ENCODE results near the gene SLC37A1. TPM values are rescaled to one million over a fixed set of nuclear protein-coding genes. Genes with fewer than 3 reads are reported as not detected.

Gene SLC37A1
- total RNA-seq, 1 experiment from 2014 or later: 23.5 TPM

DNA sequence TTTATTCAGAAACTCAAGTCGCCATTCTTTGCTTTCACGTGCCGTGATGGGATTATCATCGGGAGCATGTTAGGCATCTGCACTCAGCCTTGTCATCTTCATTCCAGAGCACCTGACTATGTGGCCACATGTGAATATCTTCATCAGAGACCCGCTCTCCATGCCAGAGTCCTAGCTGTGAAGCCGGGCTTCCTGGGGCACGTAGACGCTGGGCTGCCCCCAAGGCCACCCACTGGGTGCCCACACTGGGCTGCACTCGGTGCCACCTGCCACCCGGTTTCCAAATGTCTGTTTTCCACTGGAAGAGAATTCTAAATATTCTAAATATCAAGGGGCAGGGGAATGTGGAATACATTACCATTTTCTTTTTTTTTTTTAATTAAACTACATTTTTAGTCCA, 43.8 kb downstream of the SLC37A1 start:
- CTCF ChIA-PET: no interaction called here

DNA sequence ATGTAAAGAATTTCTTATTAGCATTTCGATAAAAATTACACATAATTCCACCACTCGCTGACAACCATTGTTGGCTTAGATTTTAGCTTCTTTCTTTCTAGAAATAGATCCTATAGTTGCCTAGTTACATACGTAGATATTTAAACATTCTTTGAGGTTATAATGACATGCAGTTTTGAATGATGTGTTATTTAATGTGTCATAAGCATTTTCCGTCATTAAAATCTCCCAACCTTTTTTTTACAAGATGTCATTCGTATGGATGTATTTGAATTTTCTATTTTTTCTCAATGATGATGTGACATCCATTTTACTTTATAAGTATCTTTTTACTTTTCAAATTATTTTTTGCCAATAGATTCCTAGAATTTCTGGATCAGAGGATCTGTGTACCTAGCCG, 44.7 kb downstream of the SLC37A1 start:
- ChIA-PET POLR2A (ENCODE audit: unreplicated experiment) (no interaction called here), CTCF (interaction anchor here (0.6 kb wide), 1 partner anchor 21 kb away, joined by 3 read pairs; no protein-coding TSS in a partner anchor)
- H3K27me3 ChIP-seq (ENCODE audit: insufficient read depth, low read depth): no peaks in the 10 kb centered on the region
- no peak for DNase-seq
- no peak for TF ChIP-seq EZH2 (IDR thresholded peaks at IDR 0.05; ENCODE audit: low read depth)
- TF ChIP-seq, protein P1, sequence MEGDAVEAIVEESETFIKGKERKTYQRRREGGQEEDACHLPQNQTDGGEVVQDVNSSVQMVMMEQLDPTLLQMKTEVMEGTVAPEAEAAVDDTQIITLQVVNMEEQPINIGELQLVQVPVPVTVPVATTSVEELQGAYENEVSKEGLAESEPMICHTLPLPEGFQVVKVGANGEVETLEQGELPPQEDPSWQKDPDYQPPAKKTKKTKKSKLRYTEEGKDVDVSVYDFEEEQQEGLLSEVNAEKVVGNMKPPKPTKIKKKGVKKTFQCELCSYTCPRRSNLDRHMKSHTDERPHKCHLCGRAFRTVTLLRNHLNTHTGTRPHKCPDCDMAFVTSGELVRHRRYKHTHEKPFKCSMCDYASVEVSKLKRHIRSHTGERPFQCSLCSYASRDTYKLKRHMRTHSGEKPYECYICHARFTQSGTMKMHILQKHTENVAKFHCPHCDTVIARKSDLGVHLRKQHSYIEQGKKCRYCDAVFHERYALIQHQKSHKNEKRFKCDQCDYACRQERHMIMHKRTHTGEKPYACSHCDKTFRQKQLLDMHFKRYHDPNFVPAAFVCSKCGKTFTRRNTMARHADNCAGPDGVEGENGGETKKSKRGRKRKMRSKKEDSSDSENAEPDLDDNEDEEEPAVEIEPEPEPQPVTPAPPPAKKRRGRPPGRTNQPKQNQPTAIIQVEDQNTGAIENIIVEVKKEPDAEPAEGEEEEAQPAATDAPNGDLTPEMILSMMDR (conservative IDR thresholded peaks at IDR 0.05): no peak
- no peaks in the 10 kb centered on the region for H3K9me2 ChIP-seq (ENCODE audit: insufficient read depth)
- no peaks in the 10 kb centered on the region for H3K4me1 ChIP-seq (replicated peaks; ENCODE audit: insufficient read depth)
- H3K36me3 ChIP-seq (ENCODE audit: low read depth): no peaks in the 10 kb centered on the region
- H3K4me2 ChIP-seq: no peak overlapping the region
- no peaks in the 10 kb centered on the region for H4K20me1 ChIP-seq (ENCODE audit: insufficient read depth)
- intact Hi-C loops (cut with micrococcal nuclease; ENCODE audit: unreplicated experiment): no loop called here
- H3K27ac ChIP-seq: no peak overlapping the region
- H3K9me3 ChIP-seq (ENCODE audit: insufficient read depth, low read depth): no peaks in the 10 kb centered on the region
- no TSS peak for BruUV-seq (replicated peaks)
- H3K4me3 ChIP-seq: no peak overlapping the region
- H3F3A ChIP-seq (ENCODE audit: insufficient read depth, low read depth): no peaks in the 10 kb centered on the region
- no peaks in the 10 kb centered on the region for H3K79me2 ChIP-seq (ENCODE audit: low read depth)
- no peak overlapping the region for H2AFZ ChIP-seq

More for the DNA sequence above, 43.8 kb downstream of the SLC37A1 start:
- H3K4me2 ChIP-seq: no peak overlapping the region
- no TSS peak for BruUV-seq (replicated peaks)
- H3K4me3 ChIP-seq: no peak overlapping the region
- no peaks in the 10 kb centered on the region for H3K9me3 ChIP-seq (ENCODE audit: insufficient read depth, low read depth)
- POLR2A ChIA-PET (ENCODE audit: unreplicated experiment): no interaction called here
- H3K27me3 ChIP-seq (ENCODE audit: insufficient read depth, low read depth): no peaks in the 10 kb centered on the region
- no peak overlapping the region for H2AFZ ChIP-seq
- H3K36me3 ChIP-seq (ENCODE audit: low read depth): no peaks in the 10 kb centered on the region
- intact Hi-C loops (cut with micrococcal nuclease; ENCODE audit: unreplicated experiment): no loop called here
- H4K20me1 ChIP-seq (ENCODE audit: insufficient read depth): no peaks in the 10 kb centered on the region
- no peak overlapping the region for H3K27ac ChIP-seq
- TF ChIP-seq, protein P1 (conservative IDR thresholded peaks at IDR 0.05): no peak
- no peak for TF ChIP-seq EZH2 (IDR thresholded peaks at IDR 0.05; ENCODE audit: low read depth)
- no peaks in the 10 kb centered on the region for H3K79me2 ChIP-seq (ENCODE audit: low read depth)
- no peaks in the 10 kb centered on the region for H3K9me2 ChIP-seq (ENCODE audit: insufficient read depth)
- no peak for DNase-seq
- H3K4me1 ChIP-seq (replicated peaks; ENCODE audit: insufficient read depth): no peaks in the 10 kb centered on the region
- H3F3A ChIP-seq (ENCODE audit: insufficient read depth, low read depth): no peaks in the 10 kb centered on the region

DNA sequence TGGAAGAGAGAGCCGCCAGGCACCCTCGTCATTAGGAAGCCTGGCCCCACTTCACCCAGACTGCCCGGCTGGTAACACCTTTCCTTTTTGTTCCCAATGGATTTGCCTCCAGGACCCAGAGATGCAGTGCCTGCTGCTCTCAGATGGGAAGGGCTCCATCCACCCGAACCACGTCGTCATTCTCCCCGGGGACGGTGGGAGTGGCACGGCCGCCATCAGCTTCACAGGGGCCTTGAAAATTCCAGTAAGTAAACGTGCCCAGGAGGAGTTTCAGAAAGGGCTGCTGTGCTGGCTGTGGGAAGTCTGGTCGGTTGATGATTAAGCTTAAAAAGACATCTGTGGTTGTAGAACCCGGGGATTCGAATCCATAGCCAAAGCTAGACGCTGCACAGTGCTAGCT, 45.2 kb downstream of the SLC37A1 start:
- Histone ChIP-seq H3K4me2 (no peak overlapping the region), H3K4me1 (replicated peaks; ENCODE audit: insufficient read depth) (no peaks in the 10 kb centered on the region), H3K9me3 (ENCODE audit: insufficient read depth, low read depth) (no peaks in the 10 kb centered on the region), H4K20me1 (ENCODE audit: insufficient read depth) (no peaks in the 10 kb centered on the region), H3K27ac (no peak overlapping the region), H2AFZ (no peak overlapping the region), H3K36me3 (ENCODE audit: low read depth) (no peaks in the 10 kb centered on the region), H3K79me2 (ENCODE audit: low read depth) (no peaks in the 10 kb centered on the region), H3F3A (ENCODE audit: insufficient read depth, low read depth) (no peaks in the 10 kb centered on the region), H3K4me3 (no peak overlapping the region), H3K9me2 (ENCODE audit: insufficient read depth) (no peaks in the 10 kb centered on the region), H3K27me3 (ENCODE audit: insufficient read depth, low read depth) (no peaks in the 10 kb centered on the region)
- CTCF ChIA-PET: interaction anchor here (0.6 kb wide), 1 partner anchor 21 kb away, joined by 3 read pairs; no protein-coding TSS in a partner anchor
- POLR2A ChIA-PET (ENCODE audit: unreplicated experiment): no interaction called here
- DNase-seq: no peak
- TF ChIP-seq, protein P1 (conservative IDR thresholded peaks at IDR 0.05): no peak
- TF ChIP-seq EZH2 (IDR thresholded peaks at IDR 0.05; ENCODE audit: low read depth): no peak
- BruUV-seq (replicated peaks): no TSS peak
- intact Hi-C loops (cut with micrococcal nuclease; ENCODE audit: unreplicated experiment): no loop called here
